Heart left ventricle (tissue), 16 donors: ENCODE measurements around the gene MPV17L. TPM values are rescaled to one million over a fixed set of nuclear protein-coding genes. Genes with fewer than 3 reads are reported as not detected.

Source experiments
- ATAC-seq, 4 donors: fragments of 200-7000 bp; cut with Tn5 transposase; one replicate each; pipeline ENCODE4 v1.9.1; 2020 to 2022; ENCODE audit warnings: moderate library complexity in 4 of 4, mild to moderate bottlenecking in 3 of 4, moderate number of reproducible peaks in 1 of 4
- DNase-seq, 5 donors: peaks; one replicate each; pipeline ENCODE4 v3.0.0-alpha.2; 2020
- H3K27ac ChIP-seq, 12 donors: fragments of 200-600 bp; sonication (generic) in 4 of 12; one replicate each; pipeline versions ENCODE4 v1.5.0 to v1.8.0; 2016 to 2022; ENCODE audit warnings: mild to moderate bottlenecking in 2 of 12
- H3K27me3 ChIP-seq, 9 donors: fragments of 200-600 bp; sonication (generic) in 2 of 9; one replicate each; pipeline versions ENCODE4 v1.5.1 to v1.8.0; 2016 to 2022; ENCODE audit warnings: mild to moderate bottlenecking in 3 of 9
- H3K36me3 ChIP-seq, 9 donors: fragments of 200-600 bp; sonication (generic) in 2 of 9; one replicate each; pipeline versions ENCODE4 v1.5.0 to v1.8.0; 2018 to 2022; ENCODE audit warnings: mild to moderate bottlenecking in 2 of 9
- H3K4me1 ChIP-seq, 12 donors: fragments of 200-600 bp; sonication (generic) in 4 of 12; one replicate each; pipeline versions ENCODE4 v1.5.0 to v1.8.0; 2016 to 2022; ENCODE audit warnings: mild to moderate bottlenecking in 3 of 12
- H3K4me3 ChIP-seq, 12 donors: fragments of 200-600 bp; sonication (generic) in 4 of 12; one replicate each; pipeline versions ENCODE4 v1.5.0 to v1.8.0; 2017 to 2022; ENCODE audit warnings: mild to moderate bottlenecking in 9 of 12, moderate library complexity in 4 of 12
- H3K9me3 ChIP-seq, 12 donors: fragments of 200-600 bp; sonication (generic) in 4 of 12; one replicate each; pipeline versions ENCODE4 v1.5.0 to v1.8.0; 2016 to 2022; ENCODE audit warnings: mild to moderate bottlenecking in 1 of 12
- POLR2A ChIP-seq, 2 donors: fragments of 450-650 bp; IDR thresholded peaks; one replicate each; pipeline ENCODE4 v1.6.1; 2017; ENCODE audit warnings: antibody characterized with exemption in 2 of 2, mild to moderate bottlenecking in 2 of 2, moderate library complexity in 2 of 2
- WGBS, 4 donors: extraction: QIAGEN DNeasy Blood & Tissue Kit in 2 of 4; methylation state at CpG; one replicate each; pipeline versions ENCODE4 v1.1.5 to v1.1.7; 2013 to 2018; 5-methylcytosine and 5-hydroxymethylcytosine counted together
- intact Hi-C, 10 donors: fragments of 100-400 bp; cut with DNase I; formaldehyde crosslinking; loops; one replicate each; pipeline versions ENCODE4 v1.11.1 to v1.14.2; 2022
- polyA plus RNA-seq, 2 donors: library from polyadenylated mRNA; stranded (reverse); fragments of 200-250 nt; gene quantifications; one replicate each; pipeline ENCODE4 v1.2.3, GENCODE V29; 2013
- total RNA-seq, 9 donors: library from RNA; depleted of rRNA in 2 of 9; stranded (reverse); fragments of >200 nt in 2 of 9; fragmentation: NEBNext Ultra II Directional in 3 of 9; extraction: Animal tissue kit (Norgen Biotek cat#: 25700) in 3 of 9; gene quantifications; one replicate each; pipeline versions ENCODE4 v1.1.0 to v1.2.4, GENCODE V29; 2016 to 2023
- TF ChIP-seq, protein P1 (sequence below), 12 donors: fragments of 200-600 bp; sonication (generic) in 4 of 12; IDR thresholded peaks; one replicate each; pipeline versions ENCODE4 v1.5.0 to v1.8.0; 2018 to 2022; ENCODE audit warnings: antibody characterized with exemption in 12 of 12, mild to moderate bottlenecking in 5 of 12
- donor health status: ischemic (EF 13 %, LVEDD 7.1; RV severe dilation, severe dysfunction).
- donor health status: healthy with polysubstance abuse.
- donor health status: DM: no; HTN: yes; CAD: no.
- donor health status: DM: no; HTN: no; CAD: no.
- donor health status: ischemic (EF 25% LVEDD 6.9; RV normal size, moderate dysfunction).
- donor health status: ischemic (EF 25% LVEDD 5.7; RV mildly dilated, moderate dysfunction).
- donor health status: healthy.
- donor health status: DM: yes; HTN: yes; CAD: no.
- donor health status: ischemic (EF 35%, LVEDD 5.7; RV mildly dilated, moderate dysfunction).
- donor health status: nonischemic (EF 11% LVEDD 7.7; RV severe dilation, severe dysfunction).
- donor health status: DM: yes; HTN: yes; CAD: no.
- donor health status: PGD.
- donor health status: ischemic (EF 29% LVEDD 5.4; RV normal size, mild dysfunction).
- donor health status: nonischemic (EF 23%, LVEDD 6.1; RV moderate dilation, normal function).

Gene MPV17L
- total and polyA plus RNA-seq, 11 donors = 4.4 to 9.6 (median 7.1) TPM

DNA sequence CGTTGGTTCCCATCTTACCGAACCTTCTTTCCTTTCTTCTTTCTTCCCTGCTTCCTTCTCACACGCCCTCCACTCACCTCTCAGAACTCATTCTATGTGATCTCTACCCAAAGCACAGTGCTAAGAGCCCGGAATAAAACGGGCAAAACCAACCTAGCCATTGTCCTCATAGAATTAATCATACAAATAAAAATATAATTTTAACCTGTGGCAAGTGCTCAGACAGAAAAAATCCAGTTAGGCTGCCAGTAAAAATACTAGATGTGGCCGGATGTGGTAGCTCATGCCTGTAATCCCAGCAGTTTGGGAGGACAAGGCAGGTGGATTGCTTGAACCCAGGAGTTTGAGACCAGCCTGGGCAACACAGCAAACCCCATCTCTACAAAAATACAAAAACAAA, 65.8 kb downstream of the MPV17L start:
- Histone ChIP-seq H3K4me3 (no peak overlapping the region), H3K4me1 (no peaks in the 10 kb centered on the region), H3K9me3 (peaks cover 0 to 3% (median 0%) of the 10 kb centered on the region in 12 donors), H3K27me3 (no peaks in the 10 kb centered on the region), H3K36me3 (no peaks in the 10 kb centered on the region), H3K27ac (no peak overlapping the region)
- 90 to 94% (median 91%) methylated on average over 6 of the region's 6 CpGs for WGBS, 4 donors
- intact Hi-C loops = no loop called here
- TF ChIP-seq, protein P1, sequence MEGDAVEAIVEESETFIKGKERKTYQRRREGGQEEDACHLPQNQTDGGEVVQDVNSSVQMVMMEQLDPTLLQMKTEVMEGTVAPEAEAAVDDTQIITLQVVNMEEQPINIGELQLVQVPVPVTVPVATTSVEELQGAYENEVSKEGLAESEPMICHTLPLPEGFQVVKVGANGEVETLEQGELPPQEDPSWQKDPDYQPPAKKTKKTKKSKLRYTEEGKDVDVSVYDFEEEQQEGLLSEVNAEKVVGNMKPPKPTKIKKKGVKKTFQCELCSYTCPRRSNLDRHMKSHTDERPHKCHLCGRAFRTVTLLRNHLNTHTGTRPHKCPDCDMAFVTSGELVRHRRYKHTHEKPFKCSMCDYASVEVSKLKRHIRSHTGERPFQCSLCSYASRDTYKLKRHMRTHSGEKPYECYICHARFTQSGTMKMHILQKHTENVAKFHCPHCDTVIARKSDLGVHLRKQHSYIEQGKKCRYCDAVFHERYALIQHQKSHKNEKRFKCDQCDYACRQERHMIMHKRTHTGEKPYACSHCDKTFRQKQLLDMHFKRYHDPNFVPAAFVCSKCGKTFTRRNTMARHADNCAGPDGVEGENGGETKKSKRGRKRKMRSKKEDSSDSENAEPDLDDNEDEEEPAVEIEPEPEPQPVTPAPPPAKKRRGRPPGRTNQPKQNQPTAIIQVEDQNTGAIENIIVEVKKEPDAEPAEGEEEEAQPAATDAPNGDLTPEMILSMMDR (IDR thresholded peaks at IDR 0.05) = no peak
- no peak for TF ChIP-seq POLR2A (IDR thresholded peaks at IDR 0.05)
- DNase-seq (no peak), ATAC-seq (no peak)

Other genes with a start within 250 kb of the MPV17L start
- 10 to 100 TPM in 4 of 9 donors, 1 to 10 TPM in 5; 6.0 to 15.6 (median 7.8) TPM for gene NPIPA5, start 17.5 kb upstream of the MPV17L start, total RNA-seq
- gene NPIPA5, start 17.5 kb upstream of the MPV17L start, polyA plus RNA-seq = 10 to 100 TPM in 1 of 2 donors, 1 to 10 TPM in 1; 1.5 to 16.8 TPM
- 100 to 1,000 TPM in 2 of 9 donors, 10 to 100 TPM in 7; 48.4 to 105 (median 70.5) TPM for gene BMERB1, start 38.8 kb downstream of the MPV17L start, total RNA-seq
- gene BMERB1, start 38.8 kb downstream of the MPV17L start, polyA plus RNA-seq = 10 to 100 TPM; 20.8 to 74.9 TPM
- gene MARF1, start 247.4 kb downstream of the MPV17L start, total RNA-seq = 10 to 100 TPM; 24.1 to 61.3 (median 43.1) TPM
- gene MARF1, start 247.4 kb downstream of the MPV17L start, polyA plus RNA-seq = 10 to 100 TPM; 11.4 to 17.5 TPM